Tongue (tissue), 2 donors: ENCODE results near the gene GDF11. TPM values are rescaled to one million over a fixed set of nuclear protein-coding genes. Genes with fewer than 3 reads are reported as not detected.
"Not testable (repeated sequence)": the region's sequence is repeated elsewhere in the genome, so short reads cannot be mapped to it uniquely, and the experiment has no call there.

ENCODE experiments used
- DNase-seq: peaks from one replicate; pipeline ENCODE4 v3.0.0-alpha.2; 2015
- total RNA-seq: library from RNA; depleted of rRNA; stranded (reverse); fragments of >200 nt; gene quantifications from one replicate; pipeline ENCODE4 v1.2.3, GENCODE V29; 2014

The GDF11 gene
- total RNA-seq, 1 donor from 2014 or later = 4.5 TPM

DNA sequence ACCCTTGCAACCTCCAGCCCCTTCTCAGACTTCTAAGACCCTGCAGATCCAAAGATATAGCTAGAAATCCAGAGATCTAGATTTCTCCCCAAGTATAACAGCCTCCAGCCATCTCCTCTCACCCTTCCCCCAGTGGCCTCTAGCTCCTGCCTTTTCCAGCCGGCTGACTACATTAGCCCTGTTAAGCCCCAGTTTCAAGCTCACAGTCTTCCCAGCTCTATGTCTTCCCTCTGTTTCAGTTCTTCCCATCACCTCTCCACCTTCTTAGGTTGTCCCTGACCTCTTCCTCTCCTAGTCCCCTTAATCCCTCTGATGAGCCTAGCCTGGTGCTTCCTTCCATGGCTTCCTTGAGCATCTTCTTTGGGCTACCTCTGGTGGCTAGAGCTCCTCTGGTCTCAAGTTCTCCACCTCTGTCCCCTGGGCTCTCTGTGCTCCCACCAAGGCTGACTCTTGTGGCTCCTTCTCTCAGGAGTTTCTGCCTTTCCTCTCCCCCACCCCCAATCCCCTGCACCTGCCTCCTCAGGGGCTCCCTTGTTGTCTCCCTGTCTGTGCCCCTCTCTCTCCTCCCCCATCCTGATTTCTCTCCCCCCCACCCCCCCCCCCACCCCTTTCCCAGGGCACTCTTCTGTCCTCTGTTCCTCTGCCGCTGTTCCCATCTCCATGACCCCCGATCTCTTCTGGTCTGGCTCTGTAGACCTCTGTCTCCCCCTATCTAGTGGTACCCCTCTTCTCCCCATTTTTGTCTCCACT, 816 bp upstream of the GDF11 start:
- no peak for DNase-seq

DNA sequence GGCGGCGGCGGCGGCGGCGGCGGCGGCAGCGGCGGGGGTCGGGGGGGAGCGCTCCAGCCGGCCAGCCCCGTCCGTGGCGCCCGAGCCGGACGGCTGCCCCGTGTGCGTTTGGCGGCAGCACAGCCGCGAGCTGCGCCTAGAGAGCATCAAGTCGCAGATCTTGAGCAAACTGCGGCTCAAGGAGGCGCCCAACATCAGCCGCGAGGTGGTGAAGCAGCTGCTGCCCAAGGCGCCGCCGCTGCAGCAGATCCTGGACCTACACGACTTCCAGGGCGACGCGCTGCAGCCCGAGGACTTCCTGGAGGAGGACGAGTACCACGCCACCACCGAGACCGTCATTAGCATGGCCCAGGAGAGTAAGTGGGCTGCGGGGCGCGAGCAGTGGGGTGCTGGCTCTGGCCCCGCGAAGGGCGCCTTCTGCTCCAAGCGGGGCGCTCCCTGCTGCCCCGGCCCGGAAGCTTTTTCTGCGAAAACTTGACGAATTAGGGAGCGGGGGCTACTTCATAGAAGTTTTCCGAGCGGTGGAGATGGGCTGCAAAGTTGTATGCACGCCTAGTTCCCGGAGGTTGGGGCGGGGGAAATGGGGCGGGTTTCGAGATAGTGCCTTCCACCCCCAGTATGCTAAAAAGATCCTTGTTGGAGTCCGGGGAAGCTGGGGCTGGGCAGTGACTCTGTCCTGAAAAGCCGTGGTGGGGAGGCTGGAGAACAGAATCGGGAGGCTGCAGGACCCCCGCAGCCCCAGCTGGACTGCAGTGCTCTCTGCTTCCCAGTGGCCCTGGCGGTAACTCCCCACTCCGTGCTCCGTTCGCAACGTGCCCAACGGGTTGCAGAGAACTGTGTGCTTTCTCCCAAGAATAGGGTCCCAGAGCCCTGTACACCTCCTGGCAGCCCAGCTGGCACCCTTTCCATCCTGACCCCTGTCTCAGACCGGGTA, 751 bp downstream of the GDF11 start:
- peak; percentile 78 for DNase-seq

DNA sequence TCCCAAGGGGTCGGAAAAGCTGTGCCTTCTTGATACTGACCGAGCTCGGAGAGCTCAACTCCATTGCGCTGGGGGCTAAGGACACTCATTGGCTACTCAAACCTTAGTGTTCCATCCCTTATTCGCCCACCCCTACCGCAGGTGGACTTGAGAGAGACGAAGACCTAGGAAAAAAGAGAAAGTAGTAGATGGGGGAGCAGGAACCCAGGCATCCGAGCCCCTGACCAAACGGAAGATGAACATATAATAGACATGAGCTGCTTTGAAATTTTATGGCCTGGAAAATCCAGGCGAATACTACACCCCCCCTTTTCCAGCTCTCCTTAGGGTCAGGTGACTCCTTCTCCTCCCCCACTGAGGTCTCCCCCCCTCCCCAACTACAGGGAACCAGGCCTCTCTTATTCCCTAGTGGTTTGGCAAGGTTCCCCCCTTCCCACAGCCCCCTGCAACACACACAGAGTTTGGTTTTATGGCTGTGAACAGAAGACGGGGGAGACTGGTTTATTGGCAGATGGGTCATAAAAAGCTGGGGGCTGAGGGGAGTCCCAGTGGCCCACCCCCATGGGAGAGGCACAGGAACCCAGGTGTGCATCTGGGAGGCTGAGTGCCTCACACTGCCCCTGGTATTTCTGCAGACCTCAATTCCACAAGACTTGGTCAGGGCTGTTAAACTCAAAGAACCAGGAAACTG, 1.6 kb downstream of the GDF11 start:
- no peak for DNase-seq

DNA sequence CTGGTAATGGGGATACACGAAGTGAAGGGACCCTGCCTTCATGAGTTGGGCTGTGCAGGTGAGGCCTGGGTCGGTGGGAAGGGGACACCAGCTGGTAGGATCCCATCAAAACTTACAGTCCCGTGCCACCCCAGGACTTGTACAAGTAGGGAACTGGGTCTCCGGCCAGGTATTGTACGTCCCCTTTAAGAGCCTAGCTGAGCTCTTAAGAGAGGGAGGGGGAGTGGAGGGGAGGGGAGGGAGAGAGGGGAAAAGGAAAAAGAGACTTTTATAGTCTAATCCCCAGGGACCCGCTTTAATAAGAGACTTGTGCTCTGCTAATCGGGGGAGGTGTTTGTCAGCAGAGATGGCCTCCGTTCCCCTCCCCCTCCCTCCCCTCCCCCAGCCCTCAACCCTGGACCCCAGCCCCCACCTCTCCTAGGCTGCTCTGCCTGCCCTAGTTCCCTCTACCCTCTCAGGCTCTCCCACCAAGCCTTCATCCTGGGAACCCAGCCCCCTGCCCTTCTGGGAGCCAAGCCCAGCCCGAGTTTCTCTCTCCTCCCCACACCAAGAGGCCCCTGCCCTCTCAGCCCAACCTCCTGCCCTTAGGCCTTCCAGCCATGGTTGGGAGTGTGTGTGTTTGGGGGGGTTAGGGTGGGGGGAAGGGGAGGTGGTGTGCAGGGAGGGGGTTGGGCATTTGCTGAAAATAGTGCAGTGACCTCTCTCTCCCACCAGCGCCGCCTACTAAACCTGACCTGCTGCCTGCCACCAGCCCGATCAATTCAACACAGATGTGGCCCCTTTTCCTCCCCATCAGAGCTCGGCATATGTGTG, 2.6 kb downstream of the GDF11 start:
- peak; percentile 76 for DNase-seq

DNA sequence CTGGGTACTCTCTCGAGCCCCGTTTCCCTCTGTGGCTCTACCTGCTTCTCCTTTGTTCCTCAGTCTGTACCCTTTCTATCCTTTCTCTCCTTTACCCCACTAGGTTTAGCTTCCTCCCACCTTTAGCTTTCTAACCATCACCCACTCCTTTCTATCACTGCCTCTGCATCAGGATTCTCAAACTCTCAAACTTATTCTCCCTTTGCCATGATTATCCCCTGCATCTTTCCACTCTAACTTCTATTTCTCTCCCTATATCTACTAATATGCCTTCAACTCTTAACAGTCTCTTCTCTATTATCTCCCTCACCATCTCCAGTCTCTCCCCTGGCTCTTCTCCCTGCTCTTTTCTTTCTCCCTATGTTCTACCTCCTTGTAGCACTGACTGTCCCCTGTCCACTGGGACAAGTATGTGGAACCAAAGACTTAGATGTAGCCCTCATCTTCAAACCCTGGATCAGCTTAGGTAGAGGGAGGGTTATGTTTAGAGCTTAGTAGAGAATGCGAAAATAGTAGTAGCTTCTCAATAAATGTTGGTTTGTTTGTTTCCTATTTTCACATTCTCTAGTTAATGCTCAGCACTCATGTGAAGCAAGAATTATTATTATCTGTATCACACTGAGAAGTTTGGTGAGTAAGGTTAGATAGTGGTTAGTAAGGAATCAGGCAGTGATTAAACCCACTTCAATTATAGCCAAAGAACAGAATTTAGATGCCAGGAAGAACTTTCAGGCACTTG, 3.4 kb downstream of the GDF11 start:
- DNase-seq = no peak

DNA sequence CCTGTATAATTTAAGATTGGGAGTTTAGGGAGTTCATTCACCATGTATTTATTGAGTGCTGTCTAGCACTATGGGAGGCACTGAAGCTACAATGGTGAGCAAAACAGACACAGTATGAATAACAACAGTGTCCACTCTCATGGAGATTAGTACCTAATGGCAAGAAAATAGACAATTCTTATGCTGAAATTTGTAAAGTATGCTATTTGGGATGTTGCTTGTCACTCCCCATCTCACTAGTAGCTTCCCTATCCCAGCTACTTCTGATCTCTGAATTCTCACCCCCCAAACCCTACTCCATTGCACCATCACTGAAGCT, 4.0 kb downstream of the GDF11 start:
- DNase-seq = no peak

DNA sequence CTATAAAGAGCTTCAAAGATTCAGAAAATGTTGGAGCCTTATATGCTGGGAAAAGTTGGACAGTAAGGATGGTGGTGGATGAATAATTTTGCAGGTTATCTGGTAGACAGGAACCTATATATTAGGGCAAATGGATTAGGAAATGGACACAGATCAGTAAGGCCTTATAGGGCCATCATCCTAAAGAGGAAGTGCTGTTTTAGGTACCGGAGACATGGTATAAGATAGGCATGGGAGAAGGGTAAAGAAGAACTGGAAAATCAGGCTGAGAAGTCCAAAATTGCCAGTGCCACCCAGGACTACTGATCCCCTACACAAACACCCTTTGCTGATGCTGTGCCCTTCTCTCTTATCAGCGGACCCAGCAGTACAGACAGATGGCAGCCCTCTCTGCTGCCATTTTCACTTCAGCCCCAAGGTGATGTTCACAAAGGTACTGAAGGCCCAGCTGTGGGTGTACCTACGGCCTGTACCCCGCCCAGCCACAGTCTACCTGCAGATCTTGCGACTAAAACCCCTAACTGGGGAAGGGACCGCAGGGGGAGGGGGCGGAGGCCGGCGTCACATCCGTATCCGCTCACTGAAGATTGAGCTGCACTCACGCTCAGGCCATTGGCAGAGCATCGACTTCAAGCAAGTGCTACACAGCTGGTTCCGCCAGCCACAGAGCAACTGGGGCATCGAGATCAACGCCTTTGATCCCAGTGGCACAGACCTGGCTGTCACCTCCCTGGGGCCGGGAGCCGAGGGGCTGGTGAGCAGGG, 5.5 kb downstream of the GDF11 start:
- DNase-seq = no peak

DNA sequence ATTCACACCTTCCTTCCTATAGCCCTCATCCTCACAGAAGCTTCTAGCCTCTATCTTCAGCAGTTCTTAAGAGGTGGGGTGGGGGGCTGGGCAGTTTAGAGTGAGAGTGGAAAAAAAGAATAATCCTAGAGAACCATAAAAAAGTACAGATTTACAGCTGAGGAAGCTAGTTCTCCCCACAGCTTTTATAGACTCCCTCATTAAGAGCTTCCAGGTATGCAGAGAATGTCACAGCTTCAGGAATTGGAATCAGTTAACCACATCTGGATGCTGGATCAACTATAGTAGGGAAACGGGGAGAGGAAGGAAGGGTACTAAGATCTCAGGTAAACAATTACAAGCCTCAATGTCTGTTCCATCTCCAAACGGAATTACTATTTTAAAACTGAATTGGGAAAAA, 12.3 kb downstream of the GDF11 start:
- DNase-seq = no peak

DNA sequence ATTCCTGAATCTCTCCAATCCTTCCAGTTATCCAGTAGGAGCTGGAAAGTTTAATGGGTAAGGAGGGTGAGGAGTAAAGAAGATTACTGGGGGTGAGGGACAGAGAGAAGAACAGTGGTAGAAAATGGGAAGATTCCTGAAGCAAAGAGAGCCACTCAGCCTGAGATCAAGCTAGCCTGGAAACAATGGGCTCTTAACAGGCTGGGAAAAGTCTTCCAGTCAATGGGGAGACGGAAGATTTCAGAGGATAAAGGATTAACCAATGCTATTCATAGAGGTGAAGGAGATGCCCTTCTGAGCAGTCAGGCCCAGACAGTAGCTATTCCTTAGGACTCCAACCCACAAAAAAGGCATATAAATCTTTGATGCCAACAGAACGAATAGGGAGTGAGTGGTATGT, 14.8 kb downstream of the GDF11 start:
- DNase-seq = no peak

DNA sequence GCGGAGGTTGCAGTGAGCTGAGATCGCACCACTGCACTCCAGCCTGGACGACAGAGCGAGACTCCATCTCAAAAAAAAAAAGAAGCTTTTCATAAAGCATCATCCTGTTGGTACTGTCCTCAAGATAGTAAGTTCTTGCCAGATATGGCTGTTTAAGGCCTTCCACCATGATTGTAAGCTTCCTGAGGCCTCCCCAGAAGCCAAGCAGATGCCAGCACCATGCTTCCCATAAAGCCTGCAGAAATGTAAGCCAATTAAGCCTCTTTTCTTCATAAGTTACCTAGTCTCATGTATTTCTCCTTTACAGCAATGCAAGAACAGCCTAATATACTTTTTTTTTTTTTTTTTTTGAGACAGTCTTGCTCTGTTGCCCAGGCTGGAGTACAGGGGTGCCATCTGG, 15.7 kb downstream of the GDF11 start:
- DNase-seq = not testable (repeated sequence)

DNA sequence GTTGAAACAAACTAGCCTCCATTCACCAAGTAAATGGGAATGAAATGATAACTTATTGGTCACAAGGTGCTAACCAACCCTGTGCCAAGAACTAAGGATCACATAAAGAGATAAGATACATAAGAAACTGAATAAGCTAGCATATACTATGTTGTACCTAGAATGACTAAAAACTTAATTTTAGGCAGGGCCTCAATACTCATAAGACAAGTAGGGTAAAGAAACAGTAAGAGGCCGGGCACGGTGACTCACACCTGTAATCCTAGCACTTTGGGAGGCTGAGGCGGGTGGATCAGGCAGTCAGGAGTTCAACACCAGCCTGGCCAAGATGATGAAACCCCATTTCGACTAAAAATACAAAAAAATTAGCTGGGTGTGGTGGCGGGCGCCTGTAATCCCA, 17.7 kb downstream of the GDF11 start:
- no peak for DNase-seq

DNA sequence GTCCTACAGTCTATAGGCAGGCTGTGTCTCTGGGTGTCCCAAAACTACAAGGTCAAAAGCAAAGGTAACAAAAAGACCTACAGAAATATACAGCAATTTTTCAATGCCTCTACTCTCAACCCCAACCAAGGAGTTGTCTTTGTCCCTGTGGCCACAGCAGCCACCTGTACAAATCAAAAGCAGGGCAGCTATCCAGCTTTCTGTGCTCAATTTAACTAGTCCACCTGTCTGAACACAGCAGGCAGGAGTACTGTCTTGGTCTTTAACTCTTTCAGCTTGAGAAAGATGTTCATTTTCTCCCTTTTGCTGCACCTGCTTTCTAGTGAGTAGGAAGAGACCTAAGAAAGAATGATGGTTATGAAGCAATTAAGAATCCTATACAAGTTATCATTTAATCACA, 19.7 kb downstream of the GDF11 start:
- no peak for DNase-seq

DNA sequence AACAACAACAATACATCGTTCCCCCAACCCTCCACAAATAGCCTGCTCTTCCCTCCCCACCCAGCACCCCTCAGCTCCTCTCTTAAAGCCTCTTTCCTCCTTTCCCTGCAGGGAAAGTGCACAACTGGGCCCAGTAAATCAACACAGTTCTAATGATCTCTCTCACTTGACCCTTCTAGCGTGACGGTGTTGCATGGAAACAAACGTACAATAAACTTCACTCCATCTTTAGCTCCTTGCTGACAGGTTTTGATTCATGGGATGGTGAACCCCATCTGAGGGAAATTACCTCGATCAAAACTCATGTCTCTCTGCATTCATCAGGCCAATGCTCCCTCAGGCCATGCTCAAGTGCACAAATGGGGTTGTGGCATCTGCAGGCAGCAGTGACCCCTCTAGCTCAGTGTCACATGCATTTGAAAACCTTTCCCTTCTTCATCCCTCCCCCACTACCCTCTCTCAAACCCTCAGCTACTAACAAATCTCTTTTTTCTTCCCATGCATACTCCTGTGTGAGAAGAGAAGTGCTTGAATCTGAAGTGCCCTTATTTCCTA, 22.9 kb downstream of the GDF11 start:
- DNase-seq = no peak

DNA sequence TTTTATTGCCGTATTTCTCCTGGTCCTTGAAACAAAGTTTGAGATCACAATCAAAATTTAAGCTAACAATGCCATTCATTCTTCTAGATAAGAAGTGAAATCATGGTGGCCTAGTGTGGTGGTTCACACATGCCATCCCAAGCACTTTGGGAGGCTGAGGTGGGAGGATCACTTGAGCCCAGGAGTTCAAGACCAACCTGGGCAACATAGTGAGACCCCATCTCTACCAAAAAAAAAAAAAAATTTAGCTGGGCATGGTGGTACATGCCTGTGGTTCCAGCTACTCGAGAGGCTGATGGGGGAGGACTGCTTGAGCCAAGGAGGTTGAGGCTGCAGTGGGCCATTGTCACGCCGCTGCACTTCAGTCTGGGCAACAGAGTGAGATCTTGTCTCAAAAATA, 24.2 kb downstream of the GDF11 start:
- no peak for DNase-seq

DNA sequence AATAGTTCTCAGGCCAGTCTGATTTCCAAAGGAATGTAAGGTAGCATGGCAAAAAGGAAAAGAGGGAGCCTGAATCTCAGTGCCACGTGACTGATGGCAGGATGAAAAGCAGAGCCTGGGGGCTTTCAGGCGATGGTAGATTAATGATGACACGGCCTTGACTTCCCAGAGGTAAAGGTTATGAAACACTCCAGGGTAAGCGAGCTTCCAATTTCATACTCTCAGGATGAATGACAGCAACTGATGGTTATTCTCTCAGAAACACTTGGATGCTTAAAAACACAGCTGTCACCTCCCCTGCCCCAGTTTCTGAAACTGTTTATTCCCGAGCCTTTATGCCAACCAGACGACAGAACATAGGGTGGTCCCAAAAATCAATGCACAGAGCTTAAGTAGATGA, 28.8 kb downstream of the GDF11 start:
- DNase-seq = peak; percentile 79

DNA sequence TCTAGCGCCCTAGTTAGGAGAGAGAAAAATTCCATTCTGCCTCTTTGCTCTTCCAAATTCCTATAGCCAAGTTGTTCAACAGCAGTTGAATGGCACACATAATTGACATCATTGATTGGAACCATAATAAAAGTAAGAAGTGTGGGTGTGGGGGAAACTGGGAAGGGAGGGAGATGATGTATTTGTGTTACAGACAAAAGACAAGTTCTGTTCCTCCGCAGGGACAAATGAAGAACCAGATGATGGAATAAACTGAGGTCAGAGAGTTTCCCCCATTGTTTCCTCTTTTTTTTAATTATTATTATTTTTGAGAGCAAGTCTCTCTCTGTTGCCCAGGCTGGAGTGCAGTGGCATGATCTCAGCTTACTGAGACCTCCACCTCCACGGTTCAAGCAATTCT, 34.9 kb downstream of the GDF11 start:
- DNase-seq = no peak

DNA sequence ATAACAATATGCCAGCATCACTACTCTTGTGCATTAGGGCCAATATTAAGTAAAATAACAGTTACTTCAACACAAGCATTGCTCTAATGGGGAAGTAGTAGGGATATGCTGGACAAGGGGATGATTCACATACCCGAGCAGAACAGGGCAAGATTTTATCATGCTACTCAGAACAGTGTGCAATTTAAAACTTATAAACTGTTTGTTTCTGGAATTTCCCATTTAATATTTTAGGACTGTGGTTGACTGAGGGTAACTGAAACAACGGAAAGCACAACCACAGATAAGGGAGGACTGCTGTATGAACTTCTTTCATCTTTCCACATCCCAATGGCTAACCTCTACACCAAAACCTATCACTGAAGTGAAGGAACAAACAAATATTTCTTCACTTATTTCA, 37.8 kb downstream of the GDF11 start:
- no peak for DNase-seq

DNA sequence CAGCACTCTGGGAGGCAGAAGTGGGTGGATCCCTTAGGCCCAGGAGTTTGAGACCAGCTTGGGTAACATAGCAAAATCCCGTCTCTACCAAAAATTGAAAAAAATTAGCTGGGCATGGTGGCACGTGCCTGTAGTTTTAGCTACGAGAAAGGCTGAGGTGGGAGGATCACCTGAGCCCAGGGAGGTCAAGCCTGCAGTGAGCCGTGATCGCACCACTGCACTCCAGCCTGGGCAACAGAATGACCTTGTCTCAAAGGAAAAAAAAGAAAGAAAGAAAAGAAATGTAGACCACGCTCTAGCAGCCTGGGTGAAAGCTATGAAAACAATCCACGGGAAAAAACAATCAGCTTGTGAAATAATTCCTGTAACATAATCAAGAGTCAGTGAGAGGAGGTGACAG, 45.6 kb downstream of the GDF11 start:
- no peak for DNase-seq

DNA sequence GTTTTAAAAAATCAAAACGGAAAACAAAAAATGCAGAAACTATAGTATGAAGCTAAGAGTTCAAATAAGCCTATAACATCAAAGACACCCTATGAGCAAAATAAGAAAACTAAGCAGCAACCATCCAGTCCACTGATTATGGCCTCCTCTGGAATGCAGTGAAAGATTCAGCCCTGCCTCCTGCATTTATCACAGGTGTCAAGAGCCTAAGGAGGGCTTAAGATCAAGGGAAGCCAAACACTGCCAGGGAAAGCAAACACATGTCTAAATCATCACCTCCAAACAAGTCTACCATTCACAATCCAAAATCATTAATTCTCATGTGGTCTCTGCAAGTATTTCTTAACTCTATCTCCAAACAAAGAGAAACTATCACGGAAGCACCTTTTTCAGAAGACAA, 46.2 kb downstream of the GDF11 start:
- no peak for DNase-seq

DNA sequence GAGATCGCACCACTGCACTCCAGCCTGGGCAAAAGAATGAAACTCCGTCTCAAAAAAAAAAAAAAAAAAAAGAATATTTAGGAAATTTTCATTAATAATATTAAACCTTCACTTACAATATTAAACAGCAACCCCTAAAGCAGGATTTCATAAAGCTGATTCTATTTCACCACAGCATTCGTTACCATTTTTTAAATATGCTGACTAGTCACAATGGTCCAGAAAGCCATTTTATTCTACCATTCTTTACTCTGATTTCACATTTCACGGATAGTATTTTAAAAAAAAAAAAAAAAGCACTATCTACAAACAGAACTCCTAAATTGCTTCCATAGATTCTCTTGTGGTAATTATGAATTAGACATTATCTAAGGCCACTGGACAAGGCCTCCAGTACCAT, 47.0 kb downstream of the GDF11 start:
- no peak for DNase-seq

DNA sequence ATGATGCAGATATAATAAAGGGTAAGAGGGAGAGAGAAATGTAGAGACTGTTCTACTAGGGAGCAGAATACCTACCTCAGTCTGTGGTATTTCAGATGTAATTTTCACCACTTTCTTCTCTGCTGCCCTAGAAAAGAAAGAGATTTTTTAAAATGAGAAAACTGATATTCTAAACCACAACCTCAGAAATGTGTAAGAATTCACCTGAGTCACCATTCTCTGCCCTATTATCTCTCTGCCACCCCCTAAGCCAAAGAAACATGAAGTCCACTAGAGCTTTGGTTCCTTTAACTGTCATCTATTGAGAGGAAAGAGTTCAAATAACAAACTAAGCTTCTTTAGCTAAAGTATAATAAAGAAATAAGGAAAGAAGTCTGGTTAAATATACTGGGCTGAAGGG, 53.0 kb downstream of the GDF11 start:
- no peak for DNase-seq
